GM21528 (cell line): ENCODE results near the gene DSEL.

Experiments
- ATAC-seq: cut with Tn5 transposase; IDR thresholded peaks from one replicate; pipeline ENCODE4 v1.9.1; 2021; ENCODE audit warnings: mild to moderate bottlenecking, moderate library complexity; ENCODE audit not compliant: unreplicated experiment, low FRiP score

DSEL gene

DNA sequence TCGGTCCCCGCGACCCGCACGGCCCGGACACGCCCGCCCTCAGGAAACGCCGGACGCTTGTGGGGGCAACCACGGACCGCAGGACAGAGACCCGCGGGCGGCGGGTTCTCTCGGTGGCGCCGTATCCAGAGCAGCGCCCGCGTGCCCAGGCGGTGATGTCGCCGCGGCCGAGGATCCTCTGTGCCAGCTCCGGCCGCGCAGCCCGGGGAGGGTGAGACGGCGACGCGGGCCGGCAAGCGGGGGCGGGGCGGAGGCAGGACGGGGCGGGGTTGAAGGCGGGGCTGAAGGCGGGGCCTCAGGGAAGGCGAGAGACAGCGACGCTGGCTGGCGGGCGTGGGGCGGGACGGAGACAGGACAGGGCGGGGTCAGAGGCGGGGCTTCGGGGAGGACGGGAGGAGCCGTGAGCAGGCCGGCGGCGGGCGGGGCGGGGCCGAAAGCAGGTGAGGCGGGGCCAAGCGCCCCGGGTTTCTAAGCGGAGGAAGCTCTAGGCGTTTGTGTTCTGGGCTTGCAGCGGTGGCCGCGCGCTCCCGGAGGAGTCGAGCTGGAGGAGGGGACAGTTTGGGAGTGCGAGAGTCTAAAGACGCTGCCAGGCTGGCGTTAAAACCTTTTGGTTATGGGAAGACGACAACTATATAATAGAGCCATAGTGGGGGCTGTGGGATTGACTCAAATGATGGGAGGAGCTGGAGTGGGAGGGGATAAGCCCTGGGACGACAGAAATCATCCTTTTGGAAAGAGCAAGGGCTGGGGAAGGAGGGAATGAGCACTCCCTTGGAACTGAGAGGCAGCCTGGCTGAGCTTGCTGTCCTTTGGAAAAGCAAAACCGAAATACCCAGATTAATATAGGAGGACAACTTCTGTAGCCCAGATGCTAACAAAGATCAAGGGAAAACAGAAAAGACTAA lies at the start of gene DSEL:
Gene DSEL (minus strand): TSS at position 182 of the 905 bp plus-strand sequence. CDS start 2,112 bp downstream, outside the sequence.
- ATAC-seq = peak; percentile 97

DNA sequence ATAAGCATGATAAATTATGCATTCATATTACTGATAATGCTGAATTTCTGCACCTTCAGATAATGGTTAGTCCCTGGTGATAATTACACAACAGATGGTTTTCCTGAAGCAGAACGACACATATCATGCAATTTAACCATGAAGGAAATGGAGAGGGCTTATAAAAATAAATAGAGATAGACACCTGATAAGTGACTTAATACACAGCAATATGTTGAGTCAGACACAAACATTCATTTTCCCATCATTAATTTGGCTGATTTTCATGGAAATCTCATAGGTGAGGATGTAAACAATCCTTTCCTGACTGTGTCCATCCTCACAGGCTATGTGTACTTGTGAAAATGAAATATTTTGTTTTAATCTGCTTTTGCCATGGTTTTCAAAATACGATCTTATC lies 36.9 kb upstream of the DSEL start:
- no peak for ATAC-seq

DNA sequence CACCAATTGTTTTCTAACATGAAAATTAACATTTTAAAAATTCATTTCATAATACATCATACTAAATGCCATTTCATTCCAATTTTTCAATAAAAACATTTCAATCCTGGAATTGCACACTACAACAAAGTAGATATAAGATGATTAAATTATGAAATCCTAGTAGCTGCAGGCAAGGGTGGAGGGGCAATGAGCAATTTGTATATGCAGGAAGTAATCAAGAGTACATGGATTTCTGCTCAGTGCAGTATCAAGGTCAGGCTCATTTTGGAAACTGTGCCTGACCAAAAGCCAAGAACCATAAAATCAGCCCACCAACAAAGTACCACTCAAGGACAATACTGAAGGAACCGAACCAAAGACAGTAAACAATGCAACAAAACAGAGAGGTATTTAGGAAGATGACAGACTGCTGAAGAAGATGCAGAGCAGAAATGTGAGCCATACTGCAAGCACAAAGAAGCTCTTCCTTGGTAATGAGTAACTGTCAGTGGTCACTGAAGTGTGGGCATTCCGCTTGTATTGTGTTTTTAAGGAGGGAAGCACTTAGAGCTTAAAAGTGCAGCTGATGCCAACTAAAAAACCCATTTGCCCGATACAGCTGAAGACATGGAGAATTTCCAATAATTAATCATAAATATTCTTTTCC lies 34.5 kb upstream of the DSEL start:
- no peak for ATAC-seq

DNA sequence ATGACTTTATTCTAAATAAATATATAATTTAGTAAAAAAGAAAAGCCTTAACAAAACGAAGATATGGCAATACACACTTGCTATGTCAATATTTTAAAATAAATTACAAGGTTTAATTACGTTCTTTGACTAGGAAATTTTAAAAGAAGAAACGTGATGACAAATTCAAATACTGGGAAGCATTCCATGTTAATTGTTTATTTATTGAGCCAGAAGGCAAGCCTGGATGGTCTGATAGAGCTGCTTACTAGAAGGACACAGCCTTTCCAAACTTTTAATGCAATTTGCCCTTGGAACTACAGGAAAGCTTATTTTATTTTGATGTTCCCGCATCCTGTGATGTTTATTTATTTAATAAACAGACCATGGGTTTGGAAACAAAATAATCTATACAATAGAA lies 33.4 kb upstream of the DSEL start:
- no peak for ATAC-seq

DNA sequence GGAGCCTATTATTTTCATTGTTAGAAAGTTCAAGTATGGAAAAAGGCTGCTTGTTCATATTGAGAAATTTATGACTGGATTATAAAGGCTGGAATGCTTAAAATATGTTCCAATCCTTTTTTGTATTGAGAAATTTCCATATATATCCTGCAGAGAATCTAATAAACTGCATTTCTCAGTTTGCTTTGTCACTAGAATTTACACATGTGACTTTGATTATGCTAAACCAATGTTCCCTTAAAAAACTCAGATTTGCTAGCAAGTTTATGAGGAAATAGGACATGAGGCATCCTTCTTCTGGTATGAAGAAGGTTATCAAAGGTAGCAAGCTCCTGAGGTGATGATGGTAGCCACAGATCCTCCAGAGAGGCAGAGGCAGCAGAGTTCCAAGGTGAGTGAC lies 29.2 kb upstream of the DSEL start:
- no peak for ATAC-seq

DNA sequence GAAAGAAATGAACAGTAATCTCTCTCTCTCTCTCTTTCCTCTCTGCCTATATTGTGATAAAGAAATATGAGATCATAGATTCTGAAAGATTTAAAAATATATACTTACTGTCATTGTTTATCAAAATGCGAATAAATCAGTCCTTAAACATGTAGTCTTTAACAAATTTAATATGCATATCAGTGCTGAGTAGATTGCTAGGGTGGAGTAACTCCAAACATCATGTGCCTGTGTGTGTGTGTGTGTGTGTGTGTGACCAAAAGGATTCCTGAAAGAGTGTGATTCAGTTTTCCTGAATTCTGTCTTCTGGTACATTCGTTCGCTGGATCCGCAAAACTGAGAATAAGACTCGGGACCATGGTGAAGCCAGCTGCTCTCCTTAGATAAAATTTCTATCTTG lies 24.0 kb upstream of the DSEL start:
- no peak for ATAC-seq

DNA sequence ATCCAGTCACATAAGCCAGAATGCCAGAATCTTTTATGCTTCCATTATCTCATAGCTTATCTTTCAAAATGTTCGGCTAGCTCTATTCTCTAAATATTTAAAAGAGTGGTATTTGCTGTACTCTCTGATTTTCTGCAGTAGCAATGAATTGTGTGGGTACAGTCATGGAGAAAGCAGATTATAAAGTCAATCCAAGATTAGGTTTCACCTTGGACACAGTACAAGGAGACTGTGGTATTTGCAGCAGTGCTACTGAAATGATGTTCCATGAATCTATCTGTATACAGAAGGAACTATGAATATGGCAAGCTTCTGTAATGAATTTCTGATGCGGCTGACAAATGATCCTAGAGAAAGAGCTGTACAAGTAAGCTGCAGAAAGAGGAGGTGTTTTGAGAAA lies 15.4 kb upstream of the DSEL start:
- no peak for ATAC-seq

DNA sequence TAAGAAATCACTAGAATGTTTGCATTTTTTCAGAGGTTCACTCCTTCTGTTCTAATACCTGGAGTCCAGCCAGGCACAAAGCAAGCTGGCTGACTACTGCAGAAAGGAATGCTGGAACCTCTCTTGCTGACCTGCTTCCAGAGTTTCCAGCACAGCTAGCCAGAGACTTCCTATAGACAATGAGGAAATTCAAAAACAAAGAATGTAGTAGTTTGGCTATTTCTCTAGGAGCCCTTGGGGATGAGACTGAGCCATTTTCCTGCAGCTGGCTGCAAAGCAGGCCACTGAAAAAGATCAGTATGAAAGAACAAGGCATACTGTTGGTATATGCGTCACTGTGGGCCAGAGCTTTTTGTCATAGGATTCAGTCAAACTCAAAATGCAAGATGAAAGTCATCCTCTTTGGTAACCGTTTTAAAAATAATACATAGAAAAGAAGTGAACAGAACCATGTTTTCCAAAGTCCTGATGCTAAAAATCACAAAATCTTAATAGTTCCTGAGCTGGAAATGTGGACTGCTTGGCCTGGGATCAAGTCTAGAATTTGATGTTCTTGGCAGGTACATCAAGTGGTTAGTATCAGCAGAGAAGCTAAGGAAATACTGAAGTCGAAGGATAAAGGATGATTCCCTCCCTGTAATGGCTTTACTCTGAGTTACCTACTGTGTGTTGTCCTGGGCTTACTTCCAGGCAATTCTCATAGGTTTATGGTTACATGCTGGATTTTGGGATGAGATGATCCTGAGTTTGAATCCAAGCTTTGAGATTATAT lies 9.0 kb upstream of the DSEL start:
- ATAC-seq = no peak

DNA sequence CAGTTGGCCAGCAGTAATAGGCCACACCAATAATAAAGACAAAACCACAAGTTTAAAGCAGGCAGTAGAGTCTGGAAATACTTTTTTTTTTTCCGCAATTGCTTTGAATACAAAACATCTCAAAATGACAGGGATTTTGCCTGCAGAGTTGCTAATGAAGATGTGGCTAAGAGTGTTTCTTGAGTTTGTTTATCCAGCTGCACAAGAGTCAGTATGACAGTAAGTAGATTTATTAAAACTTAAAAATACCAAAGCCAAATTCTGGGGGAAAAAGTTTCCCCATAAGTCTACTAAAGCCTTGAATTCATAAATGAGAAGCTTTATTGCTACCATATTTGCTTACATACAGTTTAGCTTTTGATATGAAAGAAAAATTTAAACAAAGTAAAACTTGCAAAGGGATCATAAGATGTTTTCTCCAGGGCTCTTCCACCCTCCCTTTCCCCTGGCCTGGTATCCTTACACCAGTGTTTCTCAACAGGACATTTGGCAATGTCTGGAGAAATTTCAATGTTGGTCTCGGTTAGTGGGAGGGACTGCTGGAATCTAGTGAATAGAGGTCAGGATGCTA lies 3.9 kb upstream of the DSEL start:
- ATAC-seq = no peak

DNA sequence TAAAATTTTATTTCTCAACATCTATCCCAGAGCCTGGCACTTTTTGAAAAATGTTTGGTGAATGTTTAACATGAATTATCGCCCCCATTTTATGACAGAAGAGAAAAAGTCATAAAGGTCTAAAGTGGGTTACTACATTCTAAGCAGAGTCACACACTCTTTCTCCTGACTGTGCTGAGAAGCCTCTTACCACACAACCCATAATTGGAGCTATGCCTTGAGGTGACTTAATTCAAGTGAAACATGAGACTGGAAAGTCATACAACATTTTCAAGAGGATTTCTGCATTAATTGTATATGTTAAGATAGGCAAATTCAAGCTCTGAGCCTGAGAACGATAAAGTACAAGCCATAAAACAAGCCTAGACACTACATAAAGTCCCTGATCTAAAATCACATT lies 3.1 kb upstream of the DSEL start:
- no peak for ATAC-seq

DNA sequence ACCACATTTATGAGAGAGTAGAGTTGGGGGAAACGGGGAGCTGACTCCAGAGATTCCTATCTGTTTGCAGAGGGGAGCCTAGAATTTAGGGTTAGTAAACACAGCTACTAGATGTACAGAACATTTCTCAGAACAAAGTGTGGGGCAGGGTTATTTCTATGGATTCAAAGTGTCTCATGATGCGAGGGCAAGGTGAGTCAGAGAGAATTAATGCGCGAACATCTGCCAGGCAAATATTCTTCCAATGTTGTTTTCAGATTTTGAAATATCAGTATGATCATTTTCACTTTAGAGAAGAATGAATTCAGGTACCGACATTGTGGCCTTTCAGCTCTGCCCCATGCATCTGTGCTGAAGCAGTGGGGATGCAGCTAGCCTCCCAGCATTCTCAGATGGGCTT lies 2.0 kb upstream of the DSEL start:
- ATAC-seq = no peak

DNA sequence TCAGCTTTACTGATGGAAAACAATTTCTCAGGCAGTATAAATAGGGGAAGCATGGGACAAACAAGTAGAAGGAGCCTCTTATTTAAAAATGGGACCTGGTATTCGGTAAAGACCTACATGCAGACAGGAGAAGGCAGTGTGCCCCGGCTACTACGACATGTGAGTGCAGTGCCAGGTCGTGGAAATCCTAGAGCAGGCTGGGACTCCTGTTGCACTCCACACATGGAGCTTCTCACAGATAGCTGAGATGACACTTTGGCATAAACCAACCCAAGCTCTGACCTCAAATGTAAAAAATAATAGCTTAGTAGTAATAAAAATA lies 885 bp upstream of the DSEL start:
- ATAC-seq = no peak

DNA sequence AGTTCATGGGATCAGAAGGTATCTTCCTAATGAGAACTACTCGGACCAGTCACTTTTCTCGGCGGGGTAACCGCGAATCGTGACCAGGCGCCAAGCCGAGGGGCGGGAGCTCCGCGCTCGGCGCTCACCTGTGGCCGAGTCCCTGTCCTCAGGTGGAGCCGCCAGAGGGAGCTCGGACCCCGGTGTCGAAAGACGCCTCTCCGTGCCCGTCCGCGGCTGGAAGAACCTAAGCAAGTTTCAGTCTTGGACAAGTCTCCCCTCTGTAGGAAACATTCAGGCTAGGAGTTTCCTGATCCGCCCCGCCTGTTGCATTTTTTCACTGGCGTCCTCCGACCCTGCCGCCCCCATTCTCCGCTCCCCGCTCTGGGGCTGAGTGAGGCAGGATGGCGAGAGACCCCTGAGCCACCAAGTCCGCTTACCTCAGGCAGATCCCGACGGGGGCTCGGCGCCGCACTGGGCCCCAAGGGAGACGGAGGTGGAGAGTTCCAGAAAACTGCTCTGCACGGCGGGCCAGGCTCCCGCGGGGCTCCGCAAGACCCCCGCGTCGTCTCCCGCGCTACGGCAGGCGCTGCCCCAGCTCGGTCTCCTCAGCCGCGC lies 480 bp downstream of the DSEL start:
- ATAC-seq = peak; percentile 49

DNA sequence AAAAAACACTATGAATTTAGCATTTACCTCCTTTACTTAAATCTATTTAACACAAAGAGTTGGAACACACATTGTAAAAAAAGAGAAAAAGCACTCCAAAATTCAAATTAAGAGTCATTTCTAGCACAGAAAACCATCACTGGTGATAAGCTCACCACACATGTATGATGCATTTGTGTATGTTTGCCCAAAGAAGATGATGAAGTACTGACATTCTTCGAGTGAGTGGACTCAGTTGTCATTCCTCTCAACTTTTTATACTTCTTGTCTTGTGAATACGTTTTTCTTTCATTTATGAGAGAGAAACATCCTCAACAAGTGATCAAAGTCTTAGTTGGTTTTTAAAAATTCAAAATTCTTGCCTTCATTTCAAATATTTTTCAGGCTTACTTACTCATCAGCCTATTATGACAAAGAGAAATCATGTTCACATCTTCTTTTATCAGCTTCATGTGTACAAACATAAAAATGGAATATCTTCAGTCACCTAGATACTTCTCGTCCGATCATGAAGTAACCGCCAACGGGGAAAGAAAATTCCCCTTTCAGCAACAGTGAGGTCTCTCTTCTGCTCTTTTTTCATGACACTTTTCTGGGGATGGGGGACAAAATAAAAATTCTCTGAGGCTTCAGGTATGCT lies 1.5 kb downstream of the DSEL start:
- ATAC-seq = no peak

DNA sequence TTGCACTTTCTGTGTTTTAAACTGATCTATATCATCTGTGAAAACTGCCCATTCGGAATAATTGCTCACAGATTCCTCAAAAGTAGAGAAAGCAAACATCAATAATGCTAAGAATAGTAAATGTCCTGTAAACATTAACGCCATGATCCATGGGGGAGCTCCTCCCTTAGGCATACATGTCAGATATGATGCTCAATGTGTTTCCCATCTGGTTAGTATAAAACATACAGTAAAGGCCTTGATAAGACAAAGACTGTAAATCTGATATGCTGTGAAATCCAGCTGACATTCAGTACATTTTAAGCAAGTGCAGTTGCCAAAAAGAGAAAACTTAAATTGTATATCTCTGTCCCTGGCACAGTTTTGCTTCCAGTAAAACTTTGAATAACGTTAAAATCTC lies 2.1 kb downstream of the DSEL start:
- no peak for ATAC-seq

DNA sequence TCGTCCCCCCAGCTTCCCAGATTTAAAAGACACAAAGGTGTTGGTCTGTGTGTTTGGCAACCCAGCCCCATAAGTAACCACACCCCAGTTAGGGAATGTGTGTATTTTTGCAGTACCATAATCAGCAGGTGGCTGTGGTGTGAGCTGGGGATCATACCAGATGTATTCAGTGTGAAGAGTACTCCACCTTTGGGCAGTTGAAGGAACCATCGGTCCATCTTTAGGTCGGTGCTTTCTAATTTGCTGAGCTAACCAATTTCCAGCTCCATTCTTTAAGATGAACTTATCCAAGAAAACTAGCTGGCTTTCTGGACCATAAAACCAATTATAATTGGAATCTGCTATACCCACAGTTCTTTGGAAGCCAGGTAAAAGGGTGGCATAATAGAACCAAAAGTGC lies 3.2 kb downstream of the DSEL start:
- no peak for ATAC-seq

DNA sequence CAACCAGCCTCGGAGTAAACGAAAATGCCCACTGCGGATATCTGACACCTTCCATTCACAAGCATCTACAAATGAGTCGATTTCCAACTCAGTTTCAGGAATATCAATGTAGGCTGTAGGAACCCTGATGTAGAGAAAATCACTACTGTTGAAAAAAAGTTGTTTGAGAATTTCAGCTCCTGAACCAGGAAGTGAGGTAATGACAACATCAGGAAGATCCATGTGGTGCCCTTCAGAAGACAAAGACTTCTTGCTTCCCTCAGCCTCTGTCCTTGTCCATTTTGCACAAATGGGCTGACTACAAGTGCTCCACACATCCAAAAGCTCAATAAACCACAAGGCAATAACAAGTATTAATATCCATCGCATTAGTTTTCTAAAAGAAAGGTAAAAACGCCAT lies 4.7 kb downstream of the DSEL start:
- ATAC-seq = no peak

DNA sequence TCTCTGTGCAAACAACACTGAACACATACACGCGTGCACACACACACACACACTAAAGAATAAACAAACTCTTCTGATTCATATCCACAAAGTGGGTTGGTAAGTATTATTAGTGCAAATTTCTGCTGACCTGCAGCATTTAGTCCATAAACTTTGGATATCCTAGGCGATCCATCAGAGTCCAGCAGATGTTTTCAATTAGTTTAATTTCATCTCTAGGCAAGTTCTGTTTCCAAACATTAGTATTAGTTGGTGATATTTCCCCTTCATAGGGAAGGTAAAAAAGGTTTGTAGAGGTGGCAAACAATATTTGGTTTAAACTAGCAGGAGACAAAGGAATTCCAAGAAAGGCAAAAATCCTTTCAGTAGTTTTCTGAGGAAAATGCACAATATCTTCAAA lies 5.7 kb downstream of the DSEL start:
- no peak for ATAC-seq

DNA sequence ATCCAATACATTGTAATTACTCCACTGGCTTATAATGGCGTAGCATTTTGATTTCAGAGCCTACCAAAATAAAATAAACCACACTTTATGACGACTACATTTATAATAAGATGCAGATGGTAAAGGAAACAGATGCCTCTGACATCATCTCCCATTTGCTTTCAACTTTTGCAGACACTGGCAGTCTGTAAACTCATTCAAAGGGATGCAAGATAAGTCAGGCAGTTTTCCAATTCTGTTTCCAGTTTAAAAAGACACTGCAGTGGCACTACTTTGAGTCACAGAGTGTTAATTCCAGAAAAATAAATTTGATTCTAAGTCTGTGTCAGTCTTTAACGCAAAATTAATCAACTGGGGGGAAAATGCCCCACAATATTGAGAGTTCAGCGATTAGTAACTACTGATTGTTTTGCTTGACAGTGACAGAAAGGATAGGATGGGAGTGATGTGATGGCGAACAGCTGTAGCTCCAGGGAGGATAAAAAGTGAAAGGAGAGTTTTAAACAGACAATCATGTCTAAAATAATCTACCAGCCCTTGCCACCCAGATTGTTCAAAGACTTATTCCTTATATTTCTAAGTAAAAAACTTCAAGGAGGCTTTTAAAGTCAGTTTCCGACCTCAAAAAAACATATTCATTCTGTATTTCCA lies 6.7 kb downstream of the DSEL start:
- ATAC-seq = no peak

DNA sequence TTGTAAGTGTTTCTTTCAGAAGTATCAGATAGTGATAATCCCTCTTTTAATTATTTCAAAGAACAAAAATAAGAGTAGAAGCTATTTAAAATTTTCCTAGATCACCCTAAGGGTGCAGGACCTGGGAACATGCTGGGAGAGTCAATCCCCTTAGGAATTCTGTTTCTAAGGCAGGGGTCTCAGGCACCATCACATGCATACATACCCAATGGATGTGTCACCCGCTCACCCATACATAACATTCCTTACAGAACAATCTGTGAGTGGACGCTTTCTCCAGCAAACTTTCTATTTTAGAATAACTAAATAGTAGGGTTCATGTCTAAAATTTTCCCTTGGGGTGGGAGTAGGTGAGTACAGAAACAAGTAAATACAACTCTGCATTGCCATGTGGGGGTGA lies 8.4 kb downstream of the DSEL start:
- no peak for ATAC-seq
